Smooth muscle cell of bladder (primary cell): ENCODE data around the gene ASAP3. TPM values are rescaled to one million over a fixed set of nuclear protein-coding genes. Genes with fewer than 3 reads are reported as not detected.

Experiments
- total RNA-seq: library from RNA; depleted of rRNA; stranded (reverse); fragments of >200 nt; gene quantifications from 2 replicates; pipeline ENCODE4 v1.2.3, GENCODE V29; 2014

Gene ASAP3
- 58.6 and 72.0 TPM in 2 replicates for total RNA-seq

GRCh38 chr1:23483321-23484252 lies at the start of gene ASAP3:
TSS of gene ASAP3 (minus strand) at chr1:23484179. CDS start at chr1:23484133, 46 bp downstream.

GRCh38 chr1:23530747-23531561 lies 47.0 kb upstream of the ASAP3 start, which contains the start of gene E2F2:
TSS of gene E2F2 (minus strand) at chr1:23531233. CDS start at chr1:23530793, 440 bp downstream.

GRCh38 chr1:23424293-23425192 lies 59.4 kb downstream of the ASAP3 start, which contains the start of gene TCEA3:
TSS of gene TCEA3 (minus strand) at chr1:23424748. CDS start at chr1:23424633, 115 bp downstream.

Other genes starting within 250 kb of the ASAP3 start
- gene HNRNPR, start 139.9 kb downstream of the ASAP3 start, total RNA-seq: 70.7 and 78.8 TPM in 2 replicates
- 17.2 and 24.1 TPM in 2 replicates for gene ZNF436, start 114.3 kb downstream of the ASAP3 start, total RNA-seq
- gene TCEA3, start 59.4 kb downstream of the ASAP3 start, total RNA-seq: 11.1 and 19.6 TPM in 2 replicates
- gene E2F2, start 47.1 kb upstream of the ASAP3 start, total RNA-seq: under 0.01 and 0.14 TPM in 2 replicates
- 195 and 250 TPM in 2 replicates for gene ID3, start 75.3 kb upstream of the ASAP3 start, total RNA-seq
- gene RPL11, start 207.6 kb upstream of the ASAP3 start, total RNA-seq: 1,611 and 1,698 TPM in 2 replicates